ENCODE results near the gene OR4M1.
"Not testable (repeated sequence)": the region's sequence is repeated elsewhere in the genome, so short reads cannot be mapped to it uniquely, and the experiment has no call there.

OR4M1 gene, protein sequence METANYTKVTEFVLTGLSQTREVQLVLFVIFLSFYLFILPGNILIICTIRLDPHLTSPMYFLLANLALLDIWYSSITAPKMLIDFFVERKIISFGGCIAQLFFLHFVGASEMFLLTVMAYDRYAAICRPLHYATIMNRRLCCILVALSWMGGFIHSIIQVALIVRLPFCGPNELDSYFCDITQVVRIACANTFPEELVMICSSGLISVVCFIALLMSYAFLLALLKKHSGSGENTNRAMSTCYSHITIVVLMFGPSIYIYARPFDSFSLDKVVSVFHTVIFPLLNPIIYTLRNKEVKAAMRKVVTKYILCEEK

GRCh38 chr14:19773204-19773603 lies at the start of gene OR4M1:
Gene OR4M1, plus strand, starts transcription at chr14:19773504. Its CDS starts 6,819 bp downstream, at chr14:19780323.
- DNase-seq (ENCODE audit: low read depth), result not testable (repeated sequence)

DNA sequence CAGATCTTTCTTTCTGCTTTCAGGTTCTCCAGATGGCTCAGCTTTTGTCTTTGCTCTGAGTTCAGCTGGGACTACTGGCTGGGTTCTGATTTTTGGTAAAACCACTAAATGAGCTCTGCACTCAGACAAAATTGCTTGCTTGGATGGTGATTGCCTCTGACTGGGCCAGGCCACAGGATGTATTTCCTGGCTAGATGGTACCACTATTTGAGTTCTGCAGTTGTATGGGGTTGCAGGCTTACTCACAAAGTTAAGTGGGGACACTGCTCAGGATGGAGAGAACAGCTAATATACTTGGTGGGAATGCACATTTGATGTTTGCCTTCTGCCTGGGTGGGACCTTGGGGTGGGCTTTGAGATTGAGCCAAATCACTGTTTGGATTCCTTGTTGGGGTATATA lies 43.9 kb upstream of the OR4M1 start:
- DNase-seq (ENCODE audit: low read depth), result no peak

DNA sequence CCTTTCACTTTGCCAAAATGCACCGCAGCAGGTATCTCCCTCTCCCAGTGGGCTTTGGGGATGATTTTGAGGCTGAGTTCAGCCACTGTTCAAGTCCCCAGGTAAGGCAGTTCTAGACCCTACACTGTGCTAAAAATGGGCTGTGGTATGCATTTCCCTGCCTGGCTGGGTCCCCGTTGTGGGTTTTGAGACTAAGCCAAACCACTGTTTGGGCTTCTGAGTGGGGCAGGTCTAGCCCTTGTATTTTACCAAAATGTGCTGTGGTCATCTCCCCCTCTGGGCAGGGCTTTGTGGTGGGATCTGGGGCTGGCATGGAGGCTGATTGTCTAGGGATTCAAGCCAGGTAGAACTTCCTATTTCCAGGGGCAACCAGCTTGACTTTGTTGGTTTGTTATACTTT lies 43.5 kb upstream of the OR4M1 start:
- DNase-seq (ENCODE audit: low read depth), result no peak

GRCh38 chr14:19733893-19734292 lies 39.4 kb upstream of the OR4M1 start:
- DNase-seq (ENCODE audit: low read depth), result not testable (repeated sequence)

DNA sequence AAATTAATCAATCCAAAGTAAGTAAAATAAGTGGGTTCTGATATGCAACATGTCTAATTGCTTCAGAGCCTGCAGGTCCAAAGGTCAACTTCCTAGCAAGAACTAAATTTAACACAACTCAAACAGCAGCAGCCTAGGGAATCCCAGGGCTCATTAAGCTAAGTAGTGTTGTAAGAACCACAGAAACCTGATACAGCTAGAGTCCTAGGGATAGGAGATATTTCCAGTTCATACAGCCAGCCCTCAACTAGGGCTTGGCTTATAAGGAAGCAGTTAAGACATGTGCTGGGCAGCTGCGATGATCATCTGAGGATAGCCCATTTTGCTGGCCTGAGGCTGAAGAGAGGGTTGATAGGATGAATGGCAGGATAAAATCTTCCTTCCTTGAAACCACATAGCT lies 30.0 kb upstream of the OR4M1 start, which contains the start of gene OR4Q3:
Gene OR4Q3, plus strand, starts transcription at position 316 of the 400 bp plus-strand sequence.
- no peak for DNase-seq (ENCODE audit: low read depth)

DNA sequence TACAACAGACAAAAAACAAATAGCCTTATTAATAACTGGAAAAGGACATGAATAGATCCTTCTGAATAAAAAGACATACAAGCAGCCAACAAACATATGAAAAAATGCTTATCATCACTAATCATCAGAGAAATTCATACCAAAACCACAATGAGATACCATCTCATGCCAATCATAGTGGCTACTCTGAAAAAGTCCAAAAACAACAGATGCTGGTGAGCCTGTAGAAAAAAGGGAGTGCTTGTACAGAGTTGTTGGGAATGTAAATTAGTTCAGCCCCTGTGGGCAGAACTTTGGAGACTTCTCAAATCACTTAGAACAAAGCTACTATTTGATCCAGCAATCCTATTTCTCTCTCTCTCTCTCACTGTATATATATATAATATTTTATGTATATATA lies 21.0 kb upstream of the OR4M1 start:
- peak; percentile 58 for DNase-seq (ENCODE audit: low read depth)

DNA sequence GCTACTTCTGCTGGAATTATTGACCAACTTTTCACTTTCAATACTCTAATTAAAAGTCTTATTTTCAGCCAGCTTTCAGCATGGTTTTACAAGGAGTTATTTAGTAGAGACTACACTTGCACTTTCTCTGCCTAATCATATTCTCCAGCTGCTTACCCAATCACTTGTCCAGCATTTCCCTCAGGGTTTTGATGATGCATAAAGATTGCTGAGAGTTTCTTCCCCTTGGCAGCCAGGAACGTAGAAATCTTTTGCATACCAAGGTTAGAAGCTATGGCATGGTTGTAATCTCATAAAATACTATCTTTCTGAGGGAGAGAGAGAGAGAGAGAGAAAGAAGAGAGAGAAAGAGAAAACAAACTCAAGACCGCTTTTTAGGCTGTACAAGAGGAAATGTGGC lies 19.1 kb upstream of the OR4M1 start:
- DNase-seq (ENCODE audit: low read depth), result peak; percentile 46

- DNase-seq (ENCODE audit: low read depth), result not testable (repeated sequence)
Measured at GRCh38 chr14:19771491-19771890, 1.8 kb upstream of the OR4M1 start.

GRCh38 chr14:19771895-19772430 lies 1.3 kb upstream of the OR4M1 start:
- DNase-seq (ENCODE audit: low read depth), result no peak

DNA sequence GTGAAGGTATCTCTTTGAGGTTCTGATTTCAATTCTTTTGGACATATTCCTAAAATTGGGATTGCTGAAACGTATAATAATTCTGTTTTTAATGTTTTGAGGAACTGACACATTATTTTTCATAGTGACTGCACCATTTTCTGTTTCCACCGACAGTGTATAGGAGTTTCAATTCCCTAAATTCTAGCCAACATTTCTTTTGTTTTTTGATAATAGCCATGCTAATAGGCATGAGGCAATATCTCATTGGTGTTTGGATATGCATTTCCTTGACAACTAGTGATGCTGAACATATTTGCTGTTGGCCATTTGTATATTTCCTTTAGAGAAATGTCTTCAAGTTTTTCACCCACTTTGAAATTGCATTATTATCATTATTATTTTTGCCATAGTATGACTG lies 850 bp upstream of the OR4M1 start:
- DNase-seq (ENCODE audit: low read depth), result not testable (repeated sequence)

- no peak for DNase-seq (ENCODE audit: low read depth)
Measured at GRCh38 chr14:19775587-19775986, 2.3 kb downstream of the OR4M1 start.

DNA sequence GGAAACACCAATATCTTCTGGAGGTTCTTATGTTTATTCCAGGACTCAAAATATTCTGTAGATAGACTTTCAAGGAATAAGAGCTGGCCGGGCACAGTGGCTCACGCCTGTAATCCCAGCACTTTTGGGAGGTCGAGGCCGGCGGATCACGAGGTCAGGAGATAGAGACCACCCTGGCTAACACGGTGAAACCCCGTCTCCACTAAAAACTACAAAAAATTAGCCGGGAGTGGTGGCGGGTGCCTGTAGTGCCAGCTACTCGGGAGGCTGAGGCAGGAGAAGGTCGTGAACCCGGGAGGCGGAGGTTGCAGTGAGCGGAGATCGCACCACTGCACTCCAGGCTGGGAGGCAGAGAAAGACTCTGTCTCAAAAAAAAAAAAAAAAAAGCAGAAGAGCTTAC lies 12.5 kb downstream of the OR4M1 start:
- DNase-seq (ENCODE audit: low read depth), result not testable (repeated sequence)

DNA sequence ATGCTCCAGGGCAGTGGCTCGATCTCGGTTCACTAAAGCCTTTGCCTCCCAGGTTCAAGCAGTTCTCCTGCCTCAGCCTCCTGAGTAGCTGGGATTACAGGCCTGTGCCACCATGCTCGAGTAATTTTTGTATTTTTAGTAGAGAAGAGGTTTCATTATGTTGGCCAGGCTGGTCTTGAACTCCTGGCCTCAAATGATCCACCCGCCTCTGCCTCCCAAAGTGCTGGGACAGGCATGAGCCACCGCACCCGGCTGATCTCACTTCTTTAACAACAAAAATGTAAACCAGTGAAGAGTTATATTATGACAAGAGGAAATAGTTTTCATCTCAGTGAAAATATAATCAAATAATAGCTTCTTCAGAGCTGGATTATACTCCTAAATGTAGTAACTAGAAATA lies 14.0 kb downstream of the OR4M1 start:
- not testable (repeated sequence) for DNase-seq (ENCODE audit: low read depth)

DNA sequence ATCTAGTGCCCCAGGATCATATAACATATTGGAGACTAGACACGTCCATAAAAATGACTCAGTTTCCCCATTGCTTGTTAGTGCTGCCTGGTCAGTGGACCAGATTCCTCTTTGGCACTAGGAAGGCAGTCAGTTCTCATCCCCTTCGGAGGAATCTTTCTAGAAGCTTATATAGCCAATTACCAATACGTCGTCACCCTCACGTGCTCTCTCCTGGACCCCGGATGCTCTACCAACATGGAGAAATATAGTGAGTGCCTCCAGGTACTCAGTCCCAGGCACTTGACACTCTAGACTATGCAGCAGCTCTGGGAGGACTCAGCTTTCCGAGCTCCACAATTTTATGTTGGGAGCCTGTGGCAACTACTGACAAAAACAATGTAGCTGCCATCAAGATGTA lies 14.8 kb downstream of the OR4M1 start:
- DNase-seq (ENCODE audit: low read depth), result not testable (repeated sequence)

DNA sequence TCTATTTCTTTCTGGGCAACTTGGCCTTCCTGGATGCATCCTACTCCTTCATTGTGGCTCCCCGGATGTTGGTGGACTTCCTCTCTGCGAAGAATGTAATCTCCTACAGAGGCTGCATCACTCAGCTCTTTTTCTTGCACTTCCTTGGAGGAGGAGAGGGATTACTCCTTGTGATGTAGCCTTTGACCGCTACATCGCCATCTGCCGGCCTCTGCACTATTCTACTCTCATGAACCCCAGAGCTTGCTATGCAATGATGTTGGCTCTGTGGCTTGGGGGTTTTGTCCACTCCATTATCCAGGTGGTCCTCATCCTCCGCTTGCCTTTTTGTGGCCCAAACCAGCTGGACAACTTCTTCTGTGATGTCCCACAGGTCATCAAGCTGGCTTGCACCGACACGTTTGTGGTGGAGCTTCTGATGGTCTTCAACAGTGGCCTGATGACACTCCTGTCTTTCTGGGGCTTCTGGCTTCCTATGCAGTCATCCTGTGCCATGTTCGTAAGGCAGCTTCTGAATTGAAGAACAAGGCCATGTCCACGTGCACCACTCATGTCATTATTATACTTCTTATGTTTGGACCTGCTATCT lies 23.3 kb downstream of the OR4M1 start:
- not testable (repeated sequence) for DNase-seq (ENCODE audit: low read depth)

- no peak for DNase-seq (ENCODE audit: low read depth)
Measured at GRCh38 chr14:19799880-19800279, 26.6 kb downstream of the OR4M1 start.

DNA sequence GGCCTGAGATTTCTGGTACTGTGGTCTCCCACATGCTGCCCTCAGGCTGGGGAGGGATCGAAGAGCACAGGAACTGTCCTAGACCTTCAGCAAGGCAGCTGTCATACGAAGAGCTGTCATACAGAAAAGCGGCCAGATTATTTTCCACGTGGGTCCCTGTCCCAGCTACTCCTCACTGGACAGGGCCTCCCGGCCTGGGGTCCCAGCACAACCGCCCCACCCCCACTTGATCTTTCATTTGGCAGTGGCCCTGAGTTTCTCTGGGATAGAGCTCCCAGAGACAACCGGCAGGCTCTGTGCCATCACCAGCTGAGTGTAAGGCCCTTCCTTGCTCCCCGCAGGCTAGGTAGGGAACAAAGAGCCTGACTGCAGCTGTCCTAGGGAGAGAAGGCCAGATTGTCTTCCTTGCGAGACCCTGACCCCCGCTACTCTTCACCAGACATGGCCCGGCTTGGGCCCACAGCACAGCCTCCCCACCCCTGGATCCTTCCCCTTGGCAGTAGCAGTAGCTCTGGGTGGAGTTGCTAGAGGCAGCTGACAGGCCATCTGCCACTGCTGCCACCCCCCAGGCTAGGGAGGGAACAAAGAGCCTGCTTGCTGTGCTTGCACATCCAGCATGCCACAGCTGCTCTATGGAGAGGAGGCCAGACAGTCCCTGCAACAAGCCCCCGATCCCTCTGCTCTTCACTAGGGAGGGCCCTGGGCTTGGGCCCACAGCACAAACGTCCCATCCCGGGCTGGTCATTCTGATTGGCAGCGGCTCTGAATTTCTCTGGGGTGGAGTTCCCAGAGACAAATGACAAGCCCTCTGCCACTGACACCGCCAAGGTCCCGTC lies 27.2 kb downstream of the OR4M1 start:
- no peak for DNase-seq (ENCODE audit: low read depth)

DNA sequence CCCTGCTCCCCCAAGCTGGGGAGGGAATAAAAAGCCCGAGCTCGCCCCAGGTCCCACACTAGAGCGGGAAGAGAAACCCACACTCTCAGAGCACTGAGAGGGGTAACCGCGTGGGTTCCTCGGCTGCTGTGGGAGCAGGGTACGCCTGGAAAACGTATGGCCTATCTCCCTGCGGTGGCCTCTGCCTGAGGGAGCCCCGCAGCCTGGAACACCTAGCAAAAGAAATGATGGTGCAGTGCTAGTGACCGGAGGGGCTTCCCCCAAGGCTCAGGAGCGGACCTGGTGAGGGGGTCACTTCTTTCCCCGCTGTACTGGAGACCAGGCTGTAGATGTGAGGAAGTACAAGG lies 27.8 kb downstream of the OR4M1 start:
- no peak for DNase-seq (ENCODE audit: low read depth)

- DNase-seq (ENCODE audit: low read depth), result not testable (repeated sequence)
Measured at GRCh38 chr14:19803470-19803869, 30.2 kb downstream of the OR4M1 start, which contains the start of gene OR4N2. Gene OR4N2, plus strand, starts transcription at chr14:19803770. Its CDS starts 23,679 bp downstream, at chr14:19827449.

DNA sequence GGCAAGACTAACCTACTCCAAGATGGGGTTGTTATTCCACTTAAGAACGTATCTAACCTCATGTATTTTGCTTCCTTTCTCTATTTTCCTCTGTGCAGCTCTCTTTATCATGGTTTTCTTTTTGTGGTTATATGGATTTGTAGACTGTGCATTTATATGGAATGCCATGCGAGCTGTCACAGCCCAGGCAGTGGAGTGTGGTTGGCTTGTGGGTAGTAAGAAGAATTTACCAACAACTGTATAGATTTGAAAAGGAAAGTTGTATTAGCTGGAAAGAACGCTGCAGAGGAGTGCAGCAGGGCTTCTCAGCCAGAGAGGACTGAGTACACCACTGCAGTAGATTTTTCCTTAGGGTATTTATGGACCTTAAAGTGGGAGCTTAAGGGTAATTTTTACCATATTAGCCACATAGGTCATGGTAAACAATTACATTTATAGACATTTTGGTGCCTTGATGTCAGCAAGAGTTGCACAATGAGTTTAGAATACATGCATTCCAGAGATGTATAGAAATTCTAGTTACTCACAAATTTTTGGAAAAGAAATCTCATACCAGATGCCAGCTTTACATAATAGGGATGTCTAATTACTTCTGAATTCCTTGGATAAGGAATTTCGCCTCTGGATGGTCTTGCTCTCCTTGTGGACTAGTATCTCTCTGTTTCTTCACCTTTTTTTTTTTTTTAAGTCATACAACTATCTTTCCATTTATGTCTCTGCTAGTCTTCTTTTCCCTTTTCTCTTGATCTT lies 40.0 kb downstream of the OR4M1 start:
- peak; percentile 53 for DNase-seq (ENCODE audit: low read depth)

GRCh38 chr14:19819879-19820278 lies 46.6 kb downstream of the OR4M1 start:
- not testable (repeated sequence) for DNase-seq (ENCODE audit: low read depth)

GRCh38 chr14:19821016-19821415 lies 47.7 kb downstream of the OR4M1 start:
- not testable (repeated sequence) for DNase-seq (ENCODE audit: low read depth)

Data from HS-27A (cell line).